ENCODE results near the gene MACROD2. TPM values are rescaled to one million over a fixed set of nuclear protein-coding genes. Genes with fewer than 3 reads are reported as not detected.

The MACROD2 gene
- total RNA-seq, 4 donors from 2014 or later, result 2.9 to 11.3 (median 8.0) TPM

GRCh38 chr20:15618110-15618509 lies 1622.8 kb downstream of the MACROD2 start:
- TF ChIP-seq CTCF (IDR thresholded peaks at IDR 0.05; ENCODE audit: low read depth), result no peak

- TF ChIP-seq CTCF (IDR thresholded peaks at IDR 0.05; ENCODE audit: low read depth), result no peak
Measured at GRCh38 chr20:15618912-15619311, 1623.6 kb downstream of the MACROD2 start.

GRCh38 chr20:15619341-15619740 lies 1624.0 kb downstream of the MACROD2 start:
- TF ChIP-seq CTCF (IDR thresholded peaks at IDR 0.05; ENCODE audit: low read depth), result no peak

- no peak for TF ChIP-seq CTCF (IDR thresholded peaks at IDR 0.05; ENCODE audit: low read depth)
Measured at GRCh38 chr20:15619816-15620215, 1624.5 kb downstream of the MACROD2 start.

- no peak for TF ChIP-seq CTCF (IDR thresholded peaks at IDR 0.05; ENCODE audit: low read depth)
Measured at GRCh38 chr20:15622368-15622767, 1627.1 kb downstream of the MACROD2 start.

GRCh38 chr20:15623215-15623614 lies 1627.9 kb downstream of the MACROD2 start:
- no peak for TF ChIP-seq CTCF (IDR thresholded peaks at IDR 0.05; ENCODE audit: low read depth)

GRCh38 chr20:15625981-15626380 lies 1630.7 kb downstream of the MACROD2 start:
- TF ChIP-seq CTCF (IDR thresholded peaks at IDR 0.05; ENCODE audit: low read depth), result no peak

Measured in subcutaneous adipose tissue (tissue), 4 donors.